Esophagus muscularis mucosa (tissue), 3 donors: ENCODE data around the gene SH2D2A.

Experiments
- POLR2A ChIP-seq: fragments of 450-650 bp; IDR thresholded peaks from one replicate; pipeline ENCODE4 v1.6.1; 2017; ENCODE audit warnings: antibody characterized with exemption, moderate library complexity, mild to moderate bottlenecking, low read depth
- POLR2AphosphoS5 ChIP-seq, 2 donors: sonication (generic); formaldehyde crosslinking; IDR thresholded peaks; one replicate each; pipeline ENCODE4 v1.6.1; 2017; ENCODE audit warnings: antibody characterized with exemption in 2 of 2
- TF ChIP-seq, protein P1 (sequence below), 3 experiments: fragments of 200-600 bp in 2 of 3; fragments of 450-650 bp in 1 of 3; sonication (generic) in 2 of 3; IDR thresholded peaks; one replicate each; pipeline ENCODE4 v1.5.1; 2017 to 2019; ENCODE audit warnings: antibody characterized with exemption in 3 of 3, mild to moderate bottlenecking in 2 of 3, moderate library complexity in 1 of 3

DNA sequence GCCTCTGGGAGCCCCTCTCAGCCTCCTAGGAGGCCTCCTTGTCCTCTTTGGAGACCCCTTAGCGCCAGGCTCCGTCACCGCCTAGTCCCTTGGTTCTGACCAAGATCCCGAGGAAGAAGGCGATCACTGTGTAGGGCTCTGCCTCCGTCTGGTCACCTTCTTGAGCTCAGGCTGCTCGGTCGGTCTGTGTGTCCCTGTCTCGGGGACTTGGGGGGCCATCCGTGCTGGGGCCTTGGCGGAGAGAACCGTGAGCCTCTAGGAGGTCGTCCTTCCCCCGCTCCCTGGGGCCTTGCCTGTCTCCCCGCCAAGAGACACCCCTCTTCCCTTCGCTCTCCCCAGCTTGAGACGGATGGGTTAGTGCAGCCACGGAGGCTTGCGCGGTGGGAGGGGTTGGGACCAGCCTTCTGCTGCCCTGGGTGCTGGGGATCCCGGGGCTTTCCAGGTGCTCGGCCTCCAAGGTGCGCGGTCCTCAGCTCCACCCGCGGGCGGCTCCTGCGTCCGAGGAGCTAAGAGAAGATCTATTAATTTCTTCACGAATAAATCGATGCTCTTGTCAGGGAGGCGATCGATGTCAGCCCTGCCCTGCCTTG is 43.0 kb upstream of the SH2D2A start:
- no peak for TF ChIP-seq POLR2A
- TF ChIP-seq POLR2AphosphoS5 (IDR thresholded peaks at IDR 0.05): no peak
- TF ChIP-seq, protein P1, sequence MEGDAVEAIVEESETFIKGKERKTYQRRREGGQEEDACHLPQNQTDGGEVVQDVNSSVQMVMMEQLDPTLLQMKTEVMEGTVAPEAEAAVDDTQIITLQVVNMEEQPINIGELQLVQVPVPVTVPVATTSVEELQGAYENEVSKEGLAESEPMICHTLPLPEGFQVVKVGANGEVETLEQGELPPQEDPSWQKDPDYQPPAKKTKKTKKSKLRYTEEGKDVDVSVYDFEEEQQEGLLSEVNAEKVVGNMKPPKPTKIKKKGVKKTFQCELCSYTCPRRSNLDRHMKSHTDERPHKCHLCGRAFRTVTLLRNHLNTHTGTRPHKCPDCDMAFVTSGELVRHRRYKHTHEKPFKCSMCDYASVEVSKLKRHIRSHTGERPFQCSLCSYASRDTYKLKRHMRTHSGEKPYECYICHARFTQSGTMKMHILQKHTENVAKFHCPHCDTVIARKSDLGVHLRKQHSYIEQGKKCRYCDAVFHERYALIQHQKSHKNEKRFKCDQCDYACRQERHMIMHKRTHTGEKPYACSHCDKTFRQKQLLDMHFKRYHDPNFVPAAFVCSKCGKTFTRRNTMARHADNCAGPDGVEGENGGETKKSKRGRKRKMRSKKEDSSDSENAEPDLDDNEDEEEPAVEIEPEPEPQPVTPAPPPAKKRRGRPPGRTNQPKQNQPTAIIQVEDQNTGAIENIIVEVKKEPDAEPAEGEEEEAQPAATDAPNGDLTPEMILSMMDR (IDR thresholded peaks at IDR 0.05): no peak
